Right renal pelvis (tissue), 4 donors: ENCODE measurements around the gene TEX261. TPM values are rescaled to one million over a fixed set of nuclear protein-coding genes. Genes with fewer than 3 reads are reported as not detected.

ENCODE experiments used
- DNase-seq, 4 donors: peaks; one replicate each; pipeline ENCODE4 v3.0.0-alpha.2; 2013; ENCODE audit warnings: low read depth in 4 of 4, low spot score in 3 of 4, missing footprints in 1 of 4
- polyA plus RNA-seq, 4 donors: library from polyadenylated mRNA; unstranded; fragments of 120-200 nt; gene quantifications; one replicate each; pipeline ENCODE4 v1.2.1, GENCODE V29; 2013; ENCODE audit not compliant: insufficient read length in 4 of 4

The TEX261 gene
- polyA plus RNA-seq, 4 donors: 53.3 to 66.6 (median 57.8) TPM

GRCh38 chr2:70938586-70938950 lies 56.1 kb downstream of the TEX261 start:
- DNase-seq: no peak

GRCh38 chr2:70937866-70938585 lies 56.6 kb downstream of the TEX261 start:
- no peak for DNase-seq

DNA sequence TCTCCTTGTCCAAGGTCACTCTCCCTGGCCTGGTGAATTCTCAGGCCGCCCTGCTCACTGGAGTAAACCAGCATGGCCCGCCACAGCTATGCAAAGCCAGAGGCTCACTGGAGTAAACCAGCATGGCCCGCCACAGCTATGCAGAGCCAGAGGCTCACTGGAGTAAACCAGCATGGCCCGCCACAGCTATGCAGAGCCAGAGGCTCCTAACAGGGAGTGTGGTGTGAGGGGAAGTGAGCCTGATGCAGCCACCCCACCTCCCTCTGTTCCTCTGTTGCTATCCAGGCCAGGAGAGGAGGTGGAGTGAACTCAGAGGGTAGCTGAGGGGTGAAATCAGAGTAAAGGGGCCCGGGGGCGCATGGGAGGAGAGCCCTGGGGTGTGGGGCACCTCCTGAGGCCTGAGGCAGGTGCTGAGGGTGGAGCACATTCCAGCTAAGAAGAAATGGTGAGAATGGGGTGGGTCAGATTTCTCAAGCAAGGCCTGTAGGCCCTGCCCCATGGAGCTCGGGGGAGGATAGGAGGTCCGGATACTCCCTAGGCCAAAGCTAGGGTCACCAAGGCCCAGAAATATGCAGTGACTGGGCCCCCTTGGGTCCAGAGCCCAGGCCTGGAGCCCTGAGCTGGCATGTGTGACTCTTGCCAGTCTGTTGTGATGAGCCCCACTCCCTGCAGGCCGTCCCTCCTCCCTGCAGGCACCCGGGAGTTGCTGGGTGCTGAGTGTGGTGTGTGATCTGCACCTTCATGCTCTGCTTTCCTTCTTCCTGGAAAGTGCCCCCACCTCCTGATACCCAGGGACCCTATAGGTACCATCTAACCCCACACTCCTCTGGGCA lies 57.5 kb downstream of the TEX261 start:
- DNase-seq: no peak

DNA sequence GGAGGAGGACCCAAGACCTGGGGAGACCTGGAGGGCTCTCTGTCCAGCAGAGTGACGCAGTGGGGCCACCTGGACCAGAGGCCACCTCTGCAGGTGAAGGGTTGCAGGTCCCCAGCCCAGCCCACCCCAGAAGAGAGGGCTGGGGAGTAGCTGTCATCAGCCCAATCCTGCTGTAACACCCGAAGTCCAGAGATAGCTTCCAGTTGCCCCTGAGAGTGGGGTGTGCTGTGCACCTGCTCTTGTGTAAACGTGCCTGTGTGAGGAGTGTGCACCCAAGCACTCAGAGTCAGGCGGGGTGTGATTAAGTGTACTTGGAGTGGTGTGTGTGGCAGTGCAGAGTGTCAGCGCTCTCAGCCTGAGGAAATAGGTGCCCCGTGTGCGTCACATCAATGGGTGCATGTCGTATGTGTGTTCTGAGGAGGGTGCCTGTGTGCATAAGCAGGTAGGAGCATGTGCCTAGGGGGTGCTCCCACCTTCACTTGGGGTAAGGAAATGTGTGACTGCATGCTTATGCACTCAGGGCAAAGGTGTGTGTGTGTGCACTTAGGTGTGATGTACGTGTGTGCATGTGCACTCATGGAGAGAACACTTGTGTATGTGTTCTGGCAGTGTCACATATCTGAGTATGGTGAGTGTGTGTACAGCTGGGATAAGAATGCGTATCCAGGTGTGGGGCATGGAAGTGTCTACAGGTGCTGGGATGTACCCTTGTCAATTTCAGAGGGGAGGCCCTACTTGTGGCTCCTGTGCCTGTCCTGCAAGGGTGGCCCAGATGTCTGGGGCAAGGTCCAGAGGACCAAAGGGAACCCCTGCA lies 58.3 kb downstream of the TEX261 start:
- no peak for DNase-seq

Other genes starting within 250 kb of the TEX261 start
- gene ADD2, start 226.7 kb downstream of the TEX261 start, polyA plus RNA-seq: 1 to 10 TPM; 5.0 to 5.6 (median 5.3) TPM
- gene FIGLA, start 204.2 kb downstream of the TEX261 start, polyA plus RNA-seq: not detected
- gene CLEC4F, start 174.3 kb downstream of the TEX261 start, polyA plus RNA-seq: under 1 TPM in 2 of 4 donors, not detected in 2; 0.08 to 0.10 TPM
- gene CD207, start 159.1 kb downstream of the TEX261 start, polyA plus RNA-seq: under 1 TPM in 2 of 4 donors, not detected in 2; 0.08 to 0.17 TPM
- under 1 TPM; 0.17 to 0.54 (median 0.43) TPM for gene VAX2, start 94.3 kb downstream of the TEX261 start, polyA plus RNA-seq
- 10 to 100 TPM; 58.2 to 95.4 (median 83.4) TPM for gene ATP6V1B1, start 59.0 kb downstream of the TEX261 start, polyA plus RNA-seq
- 1 to 10 TPM in 1 of 4 donors, under 1 TPM in 3; 0.47 to 1.1 (median 0.71) TPM for gene ANKRD53, start 16.2 kb downstream of the TEX261 start, polyA plus RNA-seq
- gene NAGK, start 73.8 kb upstream of the TEX261 start, polyA plus RNA-seq: 10 to 100 TPM; 65.2 to 88.1 (median 79.4) TPM
- gene MCEE, start 135.4 kb upstream of the TEX261 start, polyA plus RNA-seq: 10 to 100 TPM; 21.8 to 23.6 (median 22.7) TPM
- 10 to 100 TPM; 39.3 to 50.7 (median 47.5) TPM for gene MPHOSPH10, start 135.8 kb upstream of the TEX261 start, polyA plus RNA-seq
- gene PAIP2B, start 232.2 kb upstream of the TEX261 start, polyA plus RNA-seq: 10 to 100 TPM; 16.8 to 19.7 (median 18.2) TPM